GM10248 (cell line): ENCODE measurements around the gene DMP1.

Source experiments
- CTCF ChIA-PET: fragments of 300-600 bp; sonication (Branson Sonifier 250); formaldehyde crosslinking; extraction: SDS; loops from one replicate; lab custom pipeline; 2021; ENCODE audit warnings: antibody characterized with exemption; lab: Yijun Ruan, JAX
- POLR2A ChIA-PET: fragments of 350-650 bp; sonication (Branson Sonifier 250); formaldehyde crosslinking; extraction: SDS; loops from one replicate; lab custom pipeline; 2020; ENCODE audit warnings: antibody characterized with exemption; lab: Yijun Ruan, JAX
- DNase-seq: peaks from one replicate; pipeline ENCODE4 v3.0.0; 2012; ENCODE audit errors: extremely low spot score
- CTCF ChIP-seq: IDR thresholded peaks from 2 replicates; pipeline ENCODE4 v1.5.1; 2012; ENCODE audit warnings: mild to moderate bottlenecking, low read depth; ENCODE audit errors: extremely low read depth, missing control alignments, control extremely low read depth

Gene DMP1

GRCh38 chr4:87697272-87697671 lies 47.2 kb downstream of the DMP1 start:
- DNase-seq = no peak
- no peak for TF ChIP-seq CTCF
- POLR2A ChIA-PET = no interaction called here
- CTCF ChIA-PET = no interaction called here

GRCh38 chr4:87697945-87698344 lies 47.9 kb downstream of the DMP1 start:
- no peak for TF ChIP-seq CTCF
- ChIA-PET POLR2A (no interaction called here), CTCF (interaction anchor here (0.6 to 1.2 kb wide), 3 partner anchors 9 to 18 kb away, joined by 3 read pairs; no protein-coding TSS in a partner anchor)

GRCh38 chr4:87698394-87698793 lies 48.3 kb downstream of the DMP1 start:
- ChIA-PET POLR2A (no interaction called here), CTCF (interaction anchor here (0.6 to 1.2 kb wide), 3 partner anchors 9 to 18 kb away, joined by 3 read pairs; no protein-coding TSS in a partner anchor)
- TF ChIP-seq CTCF = no peak

More at GRCh38 chr4:87697945-87698344, 47.9 kb downstream of the DMP1 start:
- no peak for DNase-seq

GRCh38 chr4:87704001-87704400 lies 53.9 kb downstream of the DMP1 start:
- no peak for TF ChIP-seq CTCF
- DNase-seq = no peak
- ChIA-PET CTCF (no interaction called here), POLR2A (no interaction called here)

More at GRCh38 chr4:87698394-87698793, 48.3 kb downstream of the DMP1 start:
- DNase-seq = no peak

- no peak for TF ChIP-seq CTCF
- POLR2A ChIA-PET = no interaction called here
- no peak for DNase-seq
- CTCF ChIA-PET = interaction anchor here (1.0 kb wide), 1 partner anchor 9 kb away, joined by 3 read pairs; no protein-coding TSS in a partner anchor
Observed at GRCh38 chr4:87707279-87707918, 57.3 kb downstream of the DMP1 start.
